NT2/D1 (cell line): ENCODE data around the gene CALCR.

Experiments
- DNase-seq: peaks from one replicate; pipeline ENCODE4 v3.0.0-alpha.2; 2011; ENCODE audit warnings: low read depth, low spot score
- H3K27me3 ChIP-seq: 2 replicates; pipeline ENCODE4 v1.6.0; 2011; ENCODE audit warnings: mild to moderate bottlenecking; ENCODE audit not compliant: insufficient read length, insufficient read depth
- H3K36me3 ChIP-seq: 2 replicates; pipeline ENCODE4 v1.6.1; 2011; ENCODE audit warnings: mild to moderate bottlenecking, low read length, mixed read lengths; ENCODE audit not compliant: insufficient read depth, insufficient read length
- H3K4me1 ChIP-seq: 2 replicates; pipeline ENCODE4 v1.5.1; 2011; ENCODE audit not compliant: insufficient read depth, insufficient read length
- H3K4me3 ChIP-seq: 2 replicates; pipeline ENCODE4 v1.5.1; 2011; ENCODE audit warnings: low read depth; ENCODE audit not compliant: insufficient read length
- H3K9ac ChIP-seq: 2 replicates; pipeline ENCODE4 v1.6.0; 2011; ENCODE audit warnings: low read depth; ENCODE audit not compliant: insufficient read length
- H3K9me3 ChIP-seq: 2 replicates; pipeline ENCODE4 v1.5.1; 2011; ENCODE audit warnings: mild to moderate bottlenecking, low read length; ENCODE audit not compliant: insufficient read depth
- SUZ12 ChIP-seq: IDR thresholded peaks from 2 replicates; pipeline ENCODE4 v1.6.1; 2011; ENCODE audit not compliant: insufficient read length, insufficient read depth; ENCODE audit errors: extremely low read depth
- YY1 ChIP-seq: IDR thresholded peaks from 2 replicates; pipeline ENCODE4 v1.6.1; 2011; ENCODE audit not compliant: insufficient read length, insufficient read depth
- ZNF274 ChIP-seq: IDR thresholded peaks from 2 replicates; pipeline ENCODE4 v1.6.1; 2011; ENCODE audit warnings: mild to moderate bottlenecking, low read depth, low read length

Gene CALCR

GRCh38 chr7:93442478-93443224 lies 131.9 kb downstream of the CALCR start:
- H3K9ac ChIP-seq = no peak overlapping the region
- H3K4me1 ChIP-seq = no peaks in the 10 kb centered on the region
- no peak for TF ChIP-seq SUZ12
- TF ChIP-seq YY1 = no peak
- no peak for TF ChIP-seq ZNF274
- peak; percentile 25 for DNase-seq
- no peak overlapping the region for H3K4me3 ChIP-seq
- H3K27me3 ChIP-seq = no peaks in the 10 kb centered on the region
- H3K36me3 ChIP-seq = no peaks in the 10 kb centered on the region
- H3K9me3 ChIP-seq = no peaks in the 10 kb centered on the region

GRCh38 chr7:93435791-93436190 lies 138.7 kb downstream of the CALCR start:
- Histone ChIP-seq H3K4me1 (no peaks in the 10 kb centered on the region), H3K4me3 (no peak overlapping the region), H3K9ac (no peak overlapping the region), H3K27me3 (no peaks in the 10 kb centered on the region), H3K36me3 (no peaks in the 10 kb centered on the region), H3K9me3 (no peaks in the 10 kb centered on the region)
- DNase-seq = no peak
- no peak for TF ChIP-seq YY1
- TF ChIP-seq SUZ12 = no peak
- no peak for TF ChIP-seq ZNF274

- TF ChIP-seq ZNF274 = no peak
- no peak for TF ChIP-seq YY1
- TF ChIP-seq SUZ12 = no peak
- no peak overlapping the region for H3K9ac ChIP-seq
- no peaks in the 10 kb centered on the region for H3K9me3 ChIP-seq
- H3K4me3 ChIP-seq = no peak overlapping the region
- H3K27me3 ChIP-seq = no peaks in the 10 kb centered on the region
- DNase-seq = no peak
- no peaks in the 10 kb centered on the region for H3K4me1 ChIP-seq
- no peaks in the 10 kb centered on the region for H3K36me3 ChIP-seq
These were observed 142.4 kb downstream of the CALCR start for GRCh38 chr7:93432130-93432529.

GRCh38 chr7:93430917-93431588 lies 143.5 kb downstream of the CALCR start:
- TF ChIP-seq ZNF274 (no peak), SUZ12 (no peak), YY1 (no peak)
- Histone ChIP-seq H3K27me3 (no peaks in the 10 kb centered on the region), H3K9ac (no peak overlapping the region), H3K4me3 (no peak overlapping the region), H3K4me1 (no peaks in the 10 kb centered on the region), H3K9me3 (no peaks in the 10 kb centered on the region), H3K36me3 (no peaks in the 10 kb centered on the region)
- DNase-seq = no peak

- Histone ChIP-seq H3K9me3 (no peaks in the 10 kb centered on the region), H3K4me1 (no peaks in the 10 kb centered on the region), H3K36me3 (no peaks in the 10 kb centered on the region), H3K27me3 (no peaks in the 10 kb centered on the region), H3K9ac (no peak overlapping the region), H3K4me3 (no peak overlapping the region)
- no peak for TF ChIP-seq YY1
- no peak for TF ChIP-seq SUZ12
- TF ChIP-seq ZNF274 = no peak
- no peak for DNase-seq
These were observed 145.0 kb downstream of the CALCR start for GRCh38 chr7:93429563-93429962.

GRCh38 chr7:93427107-93427506 lies 147.4 kb downstream of the CALCR start:
- DNase-seq = no peak
- TF ChIP-seq SUZ12 (no peak), ZNF274 (no peak), YY1 (no peak)
- Histone ChIP-seq H3K4me3 (no peak overlapping the region), H3K9me3 (no peaks in the 10 kb centered on the region), H3K36me3 (no peaks in the 10 kb centered on the region), H3K9ac (no peak overlapping the region), H3K27me3 (no peaks in the 10 kb centered on the region), H3K4me1 (no peaks in the 10 kb centered on the region)

GRCh38 chr7:93426155-93426696 lies 148.3 kb downstream of the CALCR start:
- DNase-seq = no peak
- TF ChIP-seq YY1 = no peak
- H3K4me3 ChIP-seq = no peak overlapping the region
- H3K9me3 ChIP-seq = no peaks in the 10 kb centered on the region
- H3K9ac ChIP-seq = no peak overlapping the region
- H3K4me1 ChIP-seq = no peaks in the 10 kb centered on the region
- no peaks in the 10 kb centered on the region for H3K27me3 ChIP-seq
- no peaks in the 10 kb centered on the region for H3K36me3 ChIP-seq
